GM19025 (cell line): ENCODE data around the gene LSAMP.

Experiments
- ATAC-seq: cut with Tn5 transposase; IDR thresholded peaks from one replicate; pipeline ENCODE4 v1.9.1; 2021; ENCODE audit warnings: mild to moderate bottlenecking, low read depth, moderate library complexity; ENCODE audit not compliant: unreplicated experiment

Gene LSAMP

DNA sequence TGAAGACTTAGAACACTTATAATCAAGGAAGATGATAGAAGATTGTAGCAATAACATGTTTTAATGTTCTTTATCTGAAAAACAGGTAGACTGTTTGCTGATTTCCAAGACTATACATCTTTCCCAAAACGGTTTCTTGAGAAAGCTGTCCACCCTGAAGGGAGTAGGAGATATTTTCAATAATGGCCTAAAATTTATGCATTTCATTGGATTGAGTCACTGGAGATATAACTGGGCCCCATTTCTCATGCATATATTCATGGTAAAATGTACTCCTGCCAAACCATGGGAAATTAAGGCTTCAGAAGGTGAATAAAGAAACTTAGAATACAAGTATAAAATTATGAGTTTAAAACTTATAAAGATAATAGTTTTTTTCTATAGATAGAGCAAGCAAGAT lies 143.9 kb downstream of the LSAMP start:
- no peak for ATAC-seq

DNA sequence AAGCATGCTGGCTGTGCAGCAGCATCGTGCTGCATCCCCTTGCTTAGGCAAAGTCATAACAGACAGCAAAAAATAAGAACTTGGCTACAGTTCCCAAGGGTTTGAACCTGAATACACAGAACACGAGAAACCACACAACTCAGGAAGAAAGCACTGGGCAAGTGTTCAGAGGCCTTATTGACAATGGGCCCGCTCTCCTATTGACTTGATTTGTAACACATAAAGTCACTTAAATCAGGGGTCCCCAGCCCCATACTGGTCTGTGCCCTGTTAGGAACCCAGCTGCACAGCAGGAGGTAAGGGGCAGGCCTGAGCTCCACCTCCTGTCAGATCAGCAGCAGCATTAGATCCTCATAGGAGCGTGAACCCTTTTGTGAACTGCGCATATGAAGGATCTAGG lies 145.1 kb downstream of the LSAMP start:
- ATAC-seq: no peak

DNA sequence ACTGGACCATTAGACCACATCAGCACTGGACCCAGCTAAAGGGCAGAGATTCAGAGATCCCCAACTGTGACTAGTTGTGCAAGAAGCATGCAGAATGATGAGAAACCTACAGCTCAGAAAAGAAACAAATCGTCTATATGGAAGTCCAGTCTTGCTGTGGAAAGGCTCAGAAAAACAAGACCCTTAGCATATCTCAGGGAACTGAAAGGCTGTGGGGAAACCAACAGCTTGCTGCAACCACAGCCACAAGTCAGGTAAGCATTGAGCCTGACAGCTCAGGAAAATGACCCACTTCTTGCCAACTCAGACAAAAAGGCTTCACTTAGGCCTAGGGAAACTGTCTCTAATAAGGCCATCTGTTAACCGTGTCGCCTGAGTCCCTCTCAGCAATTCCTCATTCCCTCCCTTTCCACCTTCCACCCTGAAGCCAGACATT lies 145.6 kb downstream of the LSAMP start:
- no peak for ATAC-seq

DNA sequence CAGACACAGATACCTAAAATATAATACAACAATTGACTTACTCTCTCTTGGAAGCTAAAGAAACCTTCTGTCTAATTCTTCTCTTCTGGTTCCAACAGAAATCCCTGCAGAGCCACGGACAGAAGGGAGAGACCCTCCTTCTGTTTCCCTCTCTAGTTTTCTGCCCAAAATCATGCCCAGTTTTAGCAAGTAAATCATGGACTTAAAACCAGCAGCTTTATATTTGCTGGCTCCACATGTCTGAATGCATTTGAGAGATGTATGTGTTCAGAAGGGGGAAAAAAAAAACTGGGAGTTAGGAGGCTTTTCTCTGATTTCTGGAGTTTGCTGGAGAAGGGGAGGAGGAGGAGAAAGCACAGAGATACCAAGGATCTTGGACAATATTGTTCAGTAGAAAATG lies 147.1 kb downstream of the LSAMP start:
- ATAC-seq: no peak

DNA sequence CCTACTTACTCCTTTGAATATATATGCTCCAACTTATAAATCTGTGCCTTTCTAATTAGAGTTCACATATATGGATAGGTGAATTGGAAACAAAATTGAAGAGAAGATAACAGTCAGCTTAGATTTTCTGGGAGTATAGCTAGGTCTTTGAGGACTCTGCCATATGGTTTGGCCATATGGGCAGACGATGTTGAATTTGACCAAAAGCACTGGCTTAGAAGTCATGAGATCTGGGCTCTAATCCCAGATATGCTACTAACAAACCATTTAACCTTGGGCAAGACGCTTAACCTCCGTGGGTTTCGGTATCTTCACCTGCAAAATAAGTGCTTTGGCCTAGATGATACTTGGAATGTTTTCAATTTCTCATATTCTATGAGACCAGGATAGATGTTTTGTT lies 154.1 kb downstream of the LSAMP start:
- no peak for ATAC-seq

DNA sequence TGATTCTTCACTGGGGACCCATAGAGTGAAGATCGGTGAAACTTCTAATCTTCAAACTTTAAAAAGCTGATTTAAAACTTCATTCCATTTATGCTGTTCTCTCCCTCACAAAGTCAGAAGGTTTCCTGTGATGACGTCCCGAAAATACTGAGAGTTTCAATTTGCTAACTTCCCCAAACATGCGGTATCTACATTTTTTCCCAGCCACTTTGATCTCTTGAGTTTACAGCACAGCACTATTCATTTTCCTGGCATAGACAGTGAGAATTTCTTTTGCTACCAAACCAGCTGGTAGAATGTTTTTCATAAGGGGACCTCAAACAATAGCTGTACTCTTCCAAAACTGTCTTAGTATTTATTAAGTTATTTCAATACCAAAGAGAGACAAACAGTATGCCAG lies 156.8 kb downstream of the LSAMP start:
- no peak for ATAC-seq

DNA sequence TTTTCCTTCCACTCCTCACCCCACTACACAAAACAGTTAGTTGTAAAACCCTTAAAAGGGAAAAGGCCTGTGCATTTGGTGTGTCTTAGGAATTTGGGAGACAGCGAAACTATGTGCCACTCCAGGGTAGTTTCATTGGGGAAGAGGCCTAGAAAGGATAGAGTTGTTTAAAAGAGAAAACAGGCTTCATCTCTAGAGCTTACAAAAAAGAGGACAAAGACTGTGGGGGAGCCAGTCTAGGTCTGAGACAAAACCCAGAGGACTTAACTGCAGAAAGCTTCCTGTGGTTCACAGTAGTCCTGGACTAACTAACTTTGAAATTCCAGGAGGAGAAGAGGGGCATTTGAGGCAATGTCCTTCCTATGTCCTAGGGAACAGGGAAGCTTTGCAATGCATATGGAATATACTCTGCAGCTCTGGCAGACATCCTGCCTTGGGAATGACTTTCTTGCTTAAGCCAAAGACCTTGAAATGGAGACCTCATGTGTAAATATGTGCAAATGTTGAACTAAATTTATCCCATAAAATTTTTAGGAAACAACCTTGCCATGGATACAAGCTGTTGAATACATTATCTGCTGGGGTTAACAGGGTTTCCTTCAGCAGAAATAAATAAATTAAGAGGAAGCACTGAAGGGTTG lies 159.4 kb downstream of the LSAMP start:
- ATAC-seq: no peak

- ATAC-seq: peak; percentile 70
These were observed 163.8 kb downstream of the LSAMP start for GRCh38 chr3:116281313-116282143.

DNA sequence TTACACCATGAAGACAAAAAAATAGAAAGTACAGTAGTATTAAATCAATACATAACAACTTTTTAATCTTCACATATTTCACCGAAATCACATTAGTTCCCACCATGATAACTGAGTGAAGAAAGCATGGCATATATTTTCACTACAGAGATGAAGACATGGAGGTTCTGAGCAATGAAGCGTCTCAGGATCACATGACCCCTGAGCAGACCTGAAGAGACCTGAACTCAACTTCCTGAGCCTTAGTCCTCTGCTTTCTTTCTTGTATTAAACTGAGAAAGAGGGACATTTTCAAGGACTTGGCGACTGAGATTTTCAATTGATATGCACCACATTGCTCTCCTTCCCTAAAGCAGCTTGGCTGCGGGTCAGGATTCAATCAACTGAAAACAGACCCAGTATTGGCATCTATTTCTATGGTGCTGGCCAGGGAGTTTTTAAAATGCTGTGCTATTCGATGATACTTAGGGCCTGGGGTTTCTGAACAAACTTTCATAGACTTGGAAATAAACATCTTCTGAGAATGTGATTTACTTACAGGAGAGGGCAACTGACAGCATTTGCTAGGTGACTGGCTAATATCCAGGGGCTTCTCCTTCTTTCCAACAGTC lies 165.1 kb downstream of the LSAMP start:
- no peak for ATAC-seq

GRCh38 chr3:116276675-116277074 lies 168.6 kb downstream of the LSAMP start:
- no peak for ATAC-seq

- ATAC-seq: no peak
These were observed 175.2 kb downstream of the LSAMP start for GRCh38 chr3:116270056-116270455.

DNA sequence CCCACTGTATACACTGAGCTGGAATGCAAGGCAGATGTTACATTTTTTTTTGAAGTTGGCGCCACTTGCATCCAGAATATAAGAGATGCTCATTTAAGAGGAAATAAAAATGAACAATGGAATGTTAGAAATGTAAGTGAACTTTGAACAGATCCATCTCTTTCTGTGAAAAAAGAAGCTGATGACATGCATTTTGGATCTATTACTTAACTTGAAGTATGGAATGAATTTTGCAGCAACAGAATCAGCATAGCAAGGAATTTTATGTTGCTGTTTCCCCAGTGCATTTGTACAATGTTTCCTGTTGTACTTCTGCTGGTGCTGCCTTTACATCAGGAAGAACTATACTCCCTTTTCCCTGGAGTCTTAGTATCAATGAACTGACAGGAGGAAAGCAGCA lies 178.2 kb downstream of the LSAMP start:
- no peak for ATAC-seq

DNA sequence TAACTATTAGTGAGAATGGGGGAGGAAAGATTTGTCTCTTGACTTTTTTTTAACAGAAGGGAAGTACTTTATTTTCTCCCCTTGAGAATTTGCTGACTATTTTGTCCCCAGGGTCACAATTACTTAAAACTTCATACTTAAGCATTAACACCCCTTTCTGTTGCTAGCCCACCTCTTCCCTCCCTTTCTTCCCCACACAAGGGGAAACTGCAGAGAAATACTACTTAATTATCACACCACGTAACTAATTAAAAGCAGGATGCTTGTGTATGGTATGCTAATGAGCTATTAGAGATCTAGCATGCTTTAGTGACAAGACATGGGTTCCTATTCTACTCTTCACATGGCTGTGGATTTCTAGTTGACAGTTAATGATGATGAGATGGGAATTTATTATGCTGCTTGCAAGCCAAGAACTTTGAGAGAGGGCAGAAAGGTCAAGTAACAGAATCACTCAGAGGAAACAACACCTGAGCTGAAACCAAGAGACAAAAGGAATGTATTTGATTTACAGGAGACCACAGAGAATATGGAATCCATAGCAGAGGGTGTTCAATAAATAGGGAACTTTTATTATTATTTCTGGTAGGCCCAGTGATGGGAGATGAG lies 179.2 kb downstream of the LSAMP start:
- no peak for ATAC-seq

DNA sequence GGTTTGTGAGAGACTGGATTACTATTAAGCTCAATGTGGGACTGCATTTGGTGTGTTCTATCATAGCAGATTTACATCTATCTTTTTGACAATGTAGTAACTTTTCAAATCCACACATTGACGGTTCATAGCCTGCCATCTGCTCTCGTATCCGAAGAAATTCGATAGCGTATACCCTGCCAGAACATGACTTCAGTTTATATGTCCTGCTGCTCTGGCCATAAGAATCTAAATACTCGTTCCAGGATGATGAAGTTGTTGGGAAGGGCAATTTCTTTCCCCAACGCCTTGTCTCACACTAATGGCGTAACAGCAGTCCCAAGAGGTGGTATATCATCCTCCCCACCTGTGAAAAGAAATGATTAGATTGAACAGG lies 180.0 kb downstream of the LSAMP start:
- ATAC-seq: no peak

DNA sequence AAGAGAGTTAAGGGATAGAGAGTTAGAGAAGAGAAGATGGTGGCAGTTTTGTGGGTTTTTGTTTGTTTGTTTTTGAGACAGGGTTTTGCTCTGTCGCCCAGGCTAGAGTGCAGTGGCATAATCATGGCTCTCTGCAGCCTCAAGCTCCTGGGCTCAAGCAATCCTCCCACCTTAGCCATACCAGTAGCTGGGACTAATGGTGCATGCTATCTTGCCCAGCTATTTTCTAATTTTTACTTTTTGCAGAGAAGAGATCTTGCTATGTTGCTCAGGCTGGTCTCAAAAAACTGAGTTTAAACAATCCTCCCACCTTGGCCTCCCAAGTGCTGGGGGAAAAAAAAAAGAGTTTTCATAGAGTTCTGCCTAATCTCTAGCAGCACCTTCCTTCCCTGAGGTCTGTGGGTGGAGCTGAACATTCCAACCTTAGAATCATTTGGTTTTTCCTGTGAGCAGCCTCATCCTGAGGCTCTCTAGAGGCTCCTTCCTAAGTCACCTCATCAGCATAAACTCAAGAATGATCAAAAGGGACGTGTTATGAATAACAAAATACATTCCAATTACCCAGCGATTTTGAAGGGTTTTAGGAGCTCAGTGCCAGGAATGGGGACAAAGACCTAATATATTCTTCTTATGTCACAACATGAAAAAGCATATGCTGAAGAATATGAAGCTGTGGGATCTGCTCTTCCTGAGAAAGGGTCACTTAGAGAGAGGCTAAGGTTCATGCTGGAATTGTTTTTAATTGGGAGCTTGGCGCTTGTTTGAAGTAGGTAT lies 180.6 kb downstream of the LSAMP start:
- no peak for ATAC-seq

DNA sequence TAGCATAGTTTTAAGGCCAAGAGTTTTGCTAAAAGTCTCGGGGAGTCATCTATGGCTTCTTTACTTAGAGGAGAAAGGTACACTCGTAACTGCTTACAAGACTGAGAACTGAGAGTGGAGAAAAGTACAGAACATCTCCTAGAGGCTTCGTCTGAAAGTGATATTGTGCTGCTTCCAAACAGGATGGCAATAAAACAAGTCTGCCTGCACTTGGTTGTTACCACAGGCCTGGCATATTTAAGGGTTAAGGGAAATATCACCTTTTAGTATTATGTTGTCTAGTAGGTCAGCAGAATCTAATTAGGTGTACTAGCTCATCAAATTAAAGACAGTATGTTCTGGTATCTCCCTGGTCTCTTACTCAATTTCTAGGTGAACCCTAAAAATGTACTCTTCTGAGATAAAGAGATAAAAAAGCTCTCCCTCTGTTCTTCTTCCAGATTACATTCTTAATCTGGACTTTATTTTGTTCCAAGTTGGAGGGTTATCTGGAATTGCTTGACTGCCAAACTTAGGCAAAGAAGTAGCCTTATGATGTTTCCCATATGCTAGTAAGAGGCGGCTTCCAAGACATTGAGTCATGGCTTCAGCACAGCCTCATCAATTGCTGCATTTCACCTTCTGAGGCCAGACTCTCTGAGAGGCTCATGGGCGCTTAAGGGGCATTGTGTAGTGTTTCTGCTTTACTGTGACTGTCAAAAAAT lies 181.3 kb downstream of the LSAMP start:
- no peak for ATAC-seq

DNA sequence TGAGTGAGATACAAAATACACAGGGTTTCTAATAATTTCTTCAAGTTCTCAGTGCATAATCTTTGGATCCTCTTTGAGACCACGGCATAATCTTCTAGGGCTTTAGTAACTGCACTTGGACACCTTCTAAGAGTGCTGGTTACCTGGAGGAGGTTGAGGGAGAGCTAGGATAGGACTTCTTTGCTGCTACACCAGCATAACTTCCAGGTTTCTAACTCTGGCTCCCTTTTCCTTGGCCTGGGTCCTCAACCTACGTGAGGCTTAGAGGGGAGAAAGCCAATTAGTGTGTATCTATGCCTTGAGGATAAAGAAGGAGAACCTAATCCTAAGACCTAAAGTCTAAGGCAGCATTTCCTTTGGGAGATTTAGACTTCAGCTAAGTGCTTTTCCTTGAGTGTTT lies 184.8 kb downstream of the LSAMP start:
- no peak for ATAC-seq

GRCh38 chr3:116259984-116260383 lies 185.3 kb downstream of the LSAMP start:
- ATAC-seq: no peak

DNA sequence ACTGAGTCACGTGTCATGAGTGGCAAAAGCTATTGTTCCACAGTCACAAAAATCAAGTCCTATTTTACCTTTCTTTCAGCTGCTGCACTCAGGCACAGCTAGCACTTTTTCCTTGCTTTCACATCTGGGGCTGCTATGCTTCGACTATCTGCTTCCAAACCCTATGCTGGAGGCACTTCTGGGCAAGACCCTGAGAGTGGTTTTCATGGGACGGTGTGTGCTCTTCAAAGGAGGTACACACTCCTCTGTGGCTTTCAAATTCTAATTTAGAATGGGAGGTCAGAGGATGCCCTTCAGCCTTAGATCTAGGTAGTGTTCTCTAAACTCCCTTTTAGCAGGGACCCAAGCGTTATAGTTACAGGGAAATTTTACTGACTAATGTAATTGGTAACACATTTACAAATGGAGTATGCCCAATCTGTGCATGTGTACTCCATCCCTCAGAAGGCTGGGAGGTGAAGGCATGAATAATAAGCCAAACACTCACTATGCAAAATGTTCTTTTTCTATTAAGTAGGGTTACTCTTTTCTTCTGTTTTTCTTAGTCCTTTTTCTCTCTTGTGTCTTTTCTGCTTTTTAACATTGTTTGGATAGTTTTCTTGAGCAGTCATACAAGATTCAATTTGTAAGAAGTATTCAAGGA lies 188.3 kb downstream of the LSAMP start:
- ATAC-seq: no peak

GRCh38 chr3:116254541-116254940 lies 190.7 kb downstream of the LSAMP start:
- ATAC-seq: no peak
